ENCODE measurements around the gene RPS16.

Gene RPS16

GRCh38 chr19:39474139-39474620 is 38.4 kb upstream of the RPS16 start (continued):
- peak; percentile 53; the same call in 1 of the 2 replicates for TF ChIP-seq ZNF692 (tag by site-specific recombination; IDR thresholded peaks at IDR 0.05)
- TF ChIP-seq ZNF138 (tag by site-specific recombination; IDR thresholded peaks at IDR 0.05; ENCODE audit: borderline replicate concordance) = 0 out of 2 replicates have a peak, but pooled peaks have one; percentile 25
- peak; percentile 72; the same call in 1 of the 2 replicates for TF ChIP-seq KLF17 (tag by site-specific recombination; IDR thresholded peaks at IDR 0.05)
- peak; percentile 24; the same call in 1 of the 2 replicates for TF ChIP-seq ZFHX2 (tag by site-specific recombination; conservative IDR thresholded peaks at IDR 0.05)
- no peak for TF ChIP-seq ZNF155 (tag by site-specific recombination; IDR thresholded peaks at IDR 0.05)
- no peak for TF ChIP-seq ZNF449 (tag by site-specific recombination; IDR thresholded peaks at IDR 0.05)
- no peak for TF ChIP-seq ZNF311 (tag by site-specific recombination; IDR thresholded peaks at IDR 0.05; ENCODE audit: borderline replicate concordance)
- 0 out of 2 replicates have a peak, but pooled peaks have one; percentile 19 for TF ChIP-seq ZBTB17 (tag by site-specific recombination; IDR thresholded peaks at IDR 0.05)
- peak; percentile 61; the same call in 1 of the 2 replicates for TF ChIP-seq ZNF175 (tag by site-specific recombination; IDR thresholded peaks at IDR 0.05)
- peak; percentile 80 for TF ChIP-seq ZNF2 (tag by site-specific recombination; IDR thresholded peaks at IDR 0.05)
- peak; percentile 99 for TF ChIP-seq CTCF (tag by site-specific recombination; IDR thresholded peaks at IDR 0.05)
- peak; percentile 46 for TF ChIP-seq ZIC2 (tag by site-specific recombination; IDR thresholded peaks at IDR 0.05)
- TF ChIP-seq HIC1 (tag by site-specific recombination; IDR thresholded peaks at IDR 0.05) = peak; percentile 84; the same call in 1 of the 2 replicates
- peak; percentile 48; the same call in 1 of the 2 replicates for TF ChIP-seq ZNF654 (tag by site-specific recombination; IDR thresholded peaks at IDR 0.05; ENCODE audit: low read depth)
- peak; percentile 16; the same call in 1 of the 2 replicates for TF ChIP-seq KLF1 (tag by site-specific recombination; IDR thresholded peaks at IDR 0.05)
- 0 out of 2 replicates have a peak, but pooled peaks have one; percentile 73 for TF ChIP-seq REPIN1 (tag by site-specific recombination; IDR thresholded peaks at IDR 0.05; ENCODE audit: low read depth)
- no peak for TF ChIP-seq KLF7 (tag by site-specific recombination; IDR thresholded peaks at IDR 0.05; ENCODE audit: borderline replicate concordance)
- TF ChIP-seq ZBTB7A (tag by site-specific recombination; IDR thresholded peaks at IDR 0.05; ENCODE audit: low read depth) = peak; percentile 56; the same call in 1 of the 2 replicates
- TF ChIP-seq EGR2 (tag by site-specific recombination; IDR thresholded peaks at IDR 0.05; ENCODE audit: low read depth) = 0 out of 2 replicates have a peak, but pooled peaks have one; percentile 3
- no peak for TF ChIP-seq ZNF292 (tag by site-specific recombination; IDR thresholded peaks at IDR 0.05; ENCODE audit: borderline replicate concordance, low read depth)
- TF ChIP-seq ZNF488 (tag by site-specific recombination; IDR thresholded peaks at IDR 0.05) = peak; percentile 54; the same call in 1 of the 2 replicates
- no peak for TF ChIP-seq ZNF140 (tag by site-specific recombination; IDR thresholded peaks at IDR 0.05)
- TF ChIP-seq ZNF843 (tag by site-specific recombination; IDR thresholded peaks at IDR 0.05) = 0 out of 2 replicates have a peak, but pooled peaks have one; percentile 59
- TF ChIP-seq ZNF391 (tag by site-specific recombination; IDR thresholded peaks at IDR 0.05; ENCODE audit: borderline replicate concordance, low read depth) = peak; percentile 63; the same call in 1 of the 2 replicates
